ENCODE results near the gene RICTOR.

DNA sequence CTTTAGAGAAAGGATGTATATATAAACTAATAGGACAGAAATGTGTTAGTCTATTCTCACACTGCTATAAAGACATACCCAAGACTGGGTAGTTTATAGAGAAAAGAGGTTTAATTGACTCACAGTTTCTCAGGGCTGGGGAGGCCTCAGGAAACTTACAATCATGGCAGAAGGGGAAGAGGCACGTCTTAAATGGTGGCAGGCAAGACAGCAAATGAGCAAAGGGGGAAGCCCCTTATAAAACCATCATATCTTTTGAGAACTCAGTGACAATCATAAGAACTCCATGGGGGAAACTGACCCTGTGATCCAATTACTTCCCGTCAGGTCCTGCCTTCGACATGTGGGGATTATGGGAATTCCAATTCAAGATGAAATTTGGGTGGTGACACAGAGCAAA is 8.8 kb upstream of the RICTOR start:
- TF ChIP-seq, protein P1, sequence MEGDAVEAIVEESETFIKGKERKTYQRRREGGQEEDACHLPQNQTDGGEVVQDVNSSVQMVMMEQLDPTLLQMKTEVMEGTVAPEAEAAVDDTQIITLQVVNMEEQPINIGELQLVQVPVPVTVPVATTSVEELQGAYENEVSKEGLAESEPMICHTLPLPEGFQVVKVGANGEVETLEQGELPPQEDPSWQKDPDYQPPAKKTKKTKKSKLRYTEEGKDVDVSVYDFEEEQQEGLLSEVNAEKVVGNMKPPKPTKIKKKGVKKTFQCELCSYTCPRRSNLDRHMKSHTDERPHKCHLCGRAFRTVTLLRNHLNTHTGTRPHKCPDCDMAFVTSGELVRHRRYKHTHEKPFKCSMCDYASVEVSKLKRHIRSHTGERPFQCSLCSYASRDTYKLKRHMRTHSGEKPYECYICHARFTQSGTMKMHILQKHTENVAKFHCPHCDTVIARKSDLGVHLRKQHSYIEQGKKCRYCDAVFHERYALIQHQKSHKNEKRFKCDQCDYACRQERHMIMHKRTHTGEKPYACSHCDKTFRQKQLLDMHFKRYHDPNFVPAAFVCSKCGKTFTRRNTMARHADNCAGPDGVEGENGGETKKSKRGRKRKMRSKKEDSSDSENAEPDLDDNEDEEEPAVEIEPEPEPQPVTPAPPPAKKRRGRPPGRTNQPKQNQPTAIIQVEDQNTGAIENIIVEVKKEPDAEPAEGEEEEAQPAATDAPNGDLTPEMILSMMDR (IDR thresholded peaks at IDR 0.05): no peak
- no peak for TF ChIP-seq POLR2A (IDR thresholded peaks at IDR 0.05)

Measured in esophagus squamous epithelium (tissue), 4 donors.